Endothelial cell of umbilical vein (primary cell): ENCODE results near the gene KIF6.

ENCODE experiments used
- EZH2 ChIP-seq: IDR thresholded peaks from 2 replicates; pipeline ENCODE4 v1.6.1; 2012; ENCODE audit warnings: borderline replicate concordance, low read depth, mild to moderate bottlenecking, moderate library complexity, low read length, inconsistent platforms; ENCODE audit not compliant: severe bottlenecking
- FOS ChIP-seq: IDR thresholded peaks from 2 replicates; pipeline ENCODE4 v1.6.1; 2011; ENCODE audit warnings: mild to moderate bottlenecking, low read length, moderate library complexity, borderline replicate concordance; ENCODE audit not compliant: insufficient read depth
- GATA2 ChIP-seq: IDR thresholded peaks from 2 replicates; pipeline ENCODE4 v1.7.0; 2011; ENCODE audit warnings: low read depth, mild to moderate bottlenecking, moderate library complexity, mixed read lengths, low read length; ENCODE audit not compliant: insufficient read length, insufficient read depth
- JUN ChIP-seq: IDR thresholded peaks from 2 replicates; pipeline ENCODE4 v1.6.1; 2011; ENCODE audit warnings: borderline replicate concordance, low read depth; ENCODE audit not compliant: insufficient read length, insufficient read depth
- MYC ChIP-seq: IDR thresholded peaks from one replicate; pipeline ENCODE4 v1.6.1; 2011; ENCODE audit warnings: mild to moderate bottlenecking, low read depth, low read length
- POLR2A ChIP-seq: IDR thresholded peaks from 2 replicates; pipeline ENCODE4 v1.6.1; 2012; ENCODE audit warnings: low read depth, mild to moderate bottlenecking, control low read depth, low read length
- POLR2AphosphoS5 ChIP-seq: IDR thresholded peaks from 2 replicates; pipeline ENCODE4 v1.6.1; 2012; ENCODE audit warnings: low read depth, mild to moderate bottlenecking, control low read depth, low read length, moderate library complexity; ENCODE audit not compliant: insufficient read depth
- TF ChIP-seq, protein P1 (sequence below), 2 donors: IDR thresholded peaks; 1 replicate in 1 of 2; 2 replicates in 1 of 2; pipeline ENCODE4 v1.5.1; 2011; ENCODE audit warnings: low read length in 2 of 2, mild to moderate bottlenecking in 2 of 2, moderate library complexity in 2 of 2, control low read depth in 1 of 2, inconsistent platforms in 1 of 2, low read depth in 1 of 2; ENCODE audit not compliant: insufficient read depth in 1 of 2; ENCODE audit errors: extremely low read depth in 1 of 2
- TF ChIP-seq, protein P2 (sequence below): IDR thresholded peaks from 2 replicates; pipeline ENCODE4 v1.6.1; 2011; ENCODE audit not compliant: insufficient read depth, insufficient read length

DNA sequence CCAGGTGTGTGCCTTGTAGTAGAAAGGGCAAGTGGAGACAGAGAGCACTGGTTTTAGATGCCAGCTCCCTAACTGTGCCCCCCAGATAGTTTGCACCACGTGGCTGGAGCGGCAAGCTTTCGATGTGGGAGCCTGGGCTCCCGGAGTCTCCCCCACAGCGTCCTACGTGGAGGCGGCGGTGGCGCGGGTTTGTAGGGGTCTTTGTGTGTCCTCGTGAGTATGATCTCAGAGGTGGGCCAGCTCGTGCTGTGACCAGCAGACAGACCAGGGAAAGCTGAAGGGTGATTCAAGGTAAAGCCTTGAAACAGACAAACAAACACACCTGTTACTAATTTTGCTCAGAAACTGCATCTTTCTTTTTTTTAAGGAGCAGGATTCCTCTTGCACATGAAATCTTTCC lies 397.1 kb downstream of the KIF6 start:
- TF ChIP-seq, protein P1, sequence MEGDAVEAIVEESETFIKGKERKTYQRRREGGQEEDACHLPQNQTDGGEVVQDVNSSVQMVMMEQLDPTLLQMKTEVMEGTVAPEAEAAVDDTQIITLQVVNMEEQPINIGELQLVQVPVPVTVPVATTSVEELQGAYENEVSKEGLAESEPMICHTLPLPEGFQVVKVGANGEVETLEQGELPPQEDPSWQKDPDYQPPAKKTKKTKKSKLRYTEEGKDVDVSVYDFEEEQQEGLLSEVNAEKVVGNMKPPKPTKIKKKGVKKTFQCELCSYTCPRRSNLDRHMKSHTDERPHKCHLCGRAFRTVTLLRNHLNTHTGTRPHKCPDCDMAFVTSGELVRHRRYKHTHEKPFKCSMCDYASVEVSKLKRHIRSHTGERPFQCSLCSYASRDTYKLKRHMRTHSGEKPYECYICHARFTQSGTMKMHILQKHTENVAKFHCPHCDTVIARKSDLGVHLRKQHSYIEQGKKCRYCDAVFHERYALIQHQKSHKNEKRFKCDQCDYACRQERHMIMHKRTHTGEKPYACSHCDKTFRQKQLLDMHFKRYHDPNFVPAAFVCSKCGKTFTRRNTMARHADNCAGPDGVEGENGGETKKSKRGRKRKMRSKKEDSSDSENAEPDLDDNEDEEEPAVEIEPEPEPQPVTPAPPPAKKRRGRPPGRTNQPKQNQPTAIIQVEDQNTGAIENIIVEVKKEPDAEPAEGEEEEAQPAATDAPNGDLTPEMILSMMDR (IDR thresholded peaks at IDR 0.05; ENCODE audit: extremely low read depth in 1 of 2, insufficient read depth in 1 of 2, low read depth in 1 of 2, low read length in 2 of 2) = no peak
- TF ChIP-seq POLR2A (no peak), EZH2 (no peak), FOS (no peak), POLR2AphosphoS5 (no peak), MYC (no peak), JUN (no peak), GATA2 (no peak)
- TF ChIP-seq, protein P2, sequence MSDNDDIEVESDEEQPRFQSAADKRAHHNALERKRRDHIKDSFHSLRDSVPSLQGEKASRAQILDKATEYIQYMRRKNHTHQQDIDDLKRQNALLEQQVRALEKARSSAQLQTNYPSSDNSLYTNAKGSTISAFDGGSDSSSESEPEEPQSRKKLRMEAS = no peak
